22Rv1 (cell line): ENCODE results near the gene TRAF4.

Experiments
- ZFX ChIP-seq: fragments of 450-650 bp; IDR thresholded peaks from 2 replicates; pipeline ENCODE4 v1.6.1; 2017; ENCODE audit warnings: antibody characterized with exemption, borderline replicate concordance
- TF ChIP-seq, protein P1 (sequence below): fragments of 450-650 bp; IDR thresholded peaks from 2 replicates; pipeline ENCODE4 v1.5.1; 2017; ENCODE audit warnings: mild to moderate bottlenecking

DNA sequence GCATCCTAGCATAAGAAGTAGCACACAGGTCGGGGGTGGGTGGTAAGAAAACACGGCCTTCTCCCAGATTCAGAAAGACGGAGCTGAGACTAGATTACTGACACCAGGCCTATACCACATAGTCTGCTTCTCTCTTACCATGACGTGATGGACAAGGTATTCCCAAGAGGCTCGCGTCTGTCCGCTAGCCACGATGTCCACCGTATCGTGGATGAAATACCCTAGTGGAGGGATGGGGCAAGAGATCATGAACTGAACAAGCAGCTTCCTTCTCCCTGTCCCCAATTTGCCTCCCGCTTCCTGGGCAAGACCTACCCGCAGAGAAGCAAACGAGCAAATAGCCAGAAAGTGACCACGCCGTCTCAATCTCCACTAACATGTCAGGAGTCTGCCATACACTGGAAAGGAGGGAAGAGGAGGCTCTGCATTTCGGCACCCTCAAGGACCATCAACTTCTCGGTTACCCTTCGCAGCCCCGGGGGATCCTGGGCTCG lies 18.6 kb upstream of the TRAF4 start:
- TF ChIP-seq, protein P1, sequence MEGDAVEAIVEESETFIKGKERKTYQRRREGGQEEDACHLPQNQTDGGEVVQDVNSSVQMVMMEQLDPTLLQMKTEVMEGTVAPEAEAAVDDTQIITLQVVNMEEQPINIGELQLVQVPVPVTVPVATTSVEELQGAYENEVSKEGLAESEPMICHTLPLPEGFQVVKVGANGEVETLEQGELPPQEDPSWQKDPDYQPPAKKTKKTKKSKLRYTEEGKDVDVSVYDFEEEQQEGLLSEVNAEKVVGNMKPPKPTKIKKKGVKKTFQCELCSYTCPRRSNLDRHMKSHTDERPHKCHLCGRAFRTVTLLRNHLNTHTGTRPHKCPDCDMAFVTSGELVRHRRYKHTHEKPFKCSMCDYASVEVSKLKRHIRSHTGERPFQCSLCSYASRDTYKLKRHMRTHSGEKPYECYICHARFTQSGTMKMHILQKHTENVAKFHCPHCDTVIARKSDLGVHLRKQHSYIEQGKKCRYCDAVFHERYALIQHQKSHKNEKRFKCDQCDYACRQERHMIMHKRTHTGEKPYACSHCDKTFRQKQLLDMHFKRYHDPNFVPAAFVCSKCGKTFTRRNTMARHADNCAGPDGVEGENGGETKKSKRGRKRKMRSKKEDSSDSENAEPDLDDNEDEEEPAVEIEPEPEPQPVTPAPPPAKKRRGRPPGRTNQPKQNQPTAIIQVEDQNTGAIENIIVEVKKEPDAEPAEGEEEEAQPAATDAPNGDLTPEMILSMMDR, result no peak
- TF ChIP-seq ZFX, result no peak
